NCI-H69 (cell line): ENCODE measurements around the gene AOC3.
A peak's percentile ranks its signal among the peaks of the same experiment; 100 is the strongest.
"Not testable (repeated sequence)": the region's sequence is repeated elsewhere in the genome, so short reads cannot be mapped to it uniquely, and the experiment has no call there.

Experiments
- DNase-seq: peaks from one replicate; lab custom pipeline; 2025; lab: John Stamatoyannopoulos, UW

AOC3 gene

DNA sequence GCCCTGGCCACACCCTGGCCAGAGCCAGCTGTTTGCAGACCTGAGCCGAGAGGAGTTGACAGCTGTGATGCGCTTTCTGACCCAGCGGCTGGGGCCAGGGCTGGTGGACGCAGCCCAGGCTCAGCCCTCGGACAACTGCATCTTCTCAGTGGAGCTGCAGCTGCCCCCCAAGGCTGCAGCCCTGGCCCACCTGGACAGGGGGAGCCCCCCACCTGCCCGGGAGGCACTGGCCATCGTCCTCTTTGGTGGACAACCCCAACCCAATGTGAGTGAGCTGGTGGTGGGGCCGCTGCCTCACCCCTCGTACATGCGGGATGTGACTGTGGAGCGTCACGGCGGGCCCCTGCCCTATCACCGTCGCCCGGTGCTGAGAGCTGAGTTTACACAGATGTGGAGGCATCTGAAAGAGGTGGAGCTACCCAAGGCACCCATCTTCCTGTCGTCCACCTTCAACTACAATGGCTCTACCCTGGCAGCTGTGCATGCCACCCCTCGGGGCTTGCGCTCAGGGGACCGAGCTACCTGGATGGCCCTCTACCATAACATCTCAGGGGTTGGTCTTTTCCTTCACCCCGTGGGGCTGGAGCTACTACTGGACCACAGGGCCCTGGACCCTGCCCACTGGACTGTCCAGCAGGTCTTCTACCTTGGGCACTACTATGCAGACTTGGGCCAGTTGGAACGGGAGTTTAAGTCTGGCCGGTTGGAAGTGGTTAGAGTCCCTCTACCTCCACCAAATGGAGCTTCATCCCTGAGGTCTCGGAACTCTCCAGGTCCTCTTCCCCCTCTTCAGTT lies 6.0 kb upstream of the AOC3 start:
- no peak for DNase-seq

DNA sequence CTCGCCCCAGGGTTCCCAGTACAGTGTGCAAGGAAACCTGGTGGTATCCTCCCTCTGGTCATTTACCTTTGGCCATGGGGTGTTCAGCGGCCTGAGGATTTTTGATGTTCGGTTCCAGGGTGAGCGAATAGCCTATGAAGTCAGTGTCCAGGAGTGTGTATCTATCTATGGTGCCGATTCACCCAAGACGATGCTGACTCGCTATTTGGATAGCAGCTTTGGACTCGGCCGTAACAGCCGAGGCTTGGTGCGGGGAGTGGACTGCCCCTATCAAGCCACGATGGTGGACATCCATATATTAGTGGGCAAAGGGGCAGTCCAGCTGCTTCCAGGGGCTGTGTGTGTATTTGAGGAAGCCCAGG lies 5.5 kb upstream of the AOC3 start:
- DNase-seq, result no peak

DNA sequence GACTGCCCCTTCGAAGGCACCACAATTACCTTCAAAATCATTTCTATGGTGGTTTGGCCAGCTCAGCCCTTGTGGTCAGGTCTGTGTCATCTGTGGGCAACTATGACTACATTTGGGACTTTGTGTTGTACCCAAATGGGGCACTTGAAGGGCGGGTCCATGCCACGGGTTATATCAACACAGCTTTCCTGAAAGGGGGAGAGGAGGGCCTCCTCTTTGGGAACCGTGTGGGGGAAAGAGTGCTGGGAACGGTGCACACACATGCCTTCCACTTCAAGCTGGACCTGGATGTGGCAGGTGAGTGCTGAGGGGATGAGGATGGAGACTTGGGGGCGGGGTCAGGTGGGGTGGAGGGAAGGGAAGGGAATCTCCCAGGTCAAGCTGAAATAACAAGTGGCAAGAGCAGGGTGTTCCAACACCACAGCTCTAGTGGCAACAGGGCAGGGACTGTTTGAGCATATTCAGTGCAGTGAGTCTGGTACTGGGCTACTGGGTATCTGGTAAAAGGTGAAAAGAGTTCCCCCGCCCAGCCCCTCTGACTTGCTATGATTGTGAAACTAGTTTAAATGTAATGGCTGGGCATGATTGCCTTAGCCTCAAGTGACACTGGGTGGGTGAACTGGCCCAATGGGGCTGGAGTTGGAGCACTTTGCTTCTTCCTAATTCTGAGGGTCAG lies 4.9 kb upstream of the AOC3 start:
- no peak for DNase-seq

DNA sequence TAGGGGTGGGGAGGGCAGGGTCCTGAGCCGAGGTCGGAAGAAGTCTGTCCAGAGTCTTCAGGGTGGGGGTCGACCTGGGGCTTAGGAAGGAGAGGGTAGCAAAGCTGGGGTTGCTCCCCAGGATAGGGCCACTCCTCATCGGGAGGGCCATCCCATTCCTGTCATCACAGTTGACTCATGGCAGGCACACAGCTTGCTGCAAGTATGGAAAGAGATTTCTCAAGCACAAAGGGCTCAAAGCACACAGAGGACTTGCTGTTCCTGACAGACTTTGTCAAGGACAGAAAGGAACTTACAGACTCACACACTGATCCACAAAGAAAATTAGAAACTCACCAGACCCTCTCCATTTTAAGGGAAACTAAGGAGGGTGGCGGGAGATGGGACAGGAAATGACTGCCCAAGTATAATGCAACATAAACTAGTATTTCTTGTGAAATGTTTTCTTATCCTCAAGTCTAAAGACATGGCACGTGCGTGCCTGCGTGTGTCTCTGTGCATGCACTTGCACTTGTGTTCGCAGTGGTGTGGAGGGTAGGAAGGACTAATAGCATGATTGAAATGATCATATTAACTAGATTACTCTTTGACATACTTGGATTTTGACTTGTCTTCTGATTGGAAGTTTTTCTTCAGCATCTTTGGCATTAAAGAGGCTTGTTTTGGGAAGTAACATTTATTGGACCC lies 4.3 kb upstream of the AOC3 start:
- DNase-seq, result peak; percentile 17

DNA sequence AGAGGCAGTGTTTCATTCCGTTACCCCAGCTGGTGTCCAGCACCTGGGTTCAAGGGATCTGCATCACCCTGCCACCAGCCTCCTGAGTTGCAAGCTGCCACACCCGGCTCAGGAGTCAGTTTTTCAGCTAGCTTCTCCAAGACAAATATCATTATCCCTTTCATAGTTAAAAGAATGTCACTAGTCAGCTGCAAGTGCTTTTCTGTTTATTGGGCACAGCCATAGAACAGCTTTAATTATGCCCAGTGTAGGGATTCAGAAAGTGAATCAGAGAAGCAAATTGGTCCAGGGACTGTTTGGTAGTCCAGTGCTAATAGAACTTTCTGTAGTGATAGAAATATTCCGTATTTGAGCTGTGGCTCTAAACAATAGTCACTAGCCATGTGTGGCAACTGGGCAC lies 2.9 kb upstream of the AOC3 start:
- DNase-seq, result peak; percentile 47

DNA sequence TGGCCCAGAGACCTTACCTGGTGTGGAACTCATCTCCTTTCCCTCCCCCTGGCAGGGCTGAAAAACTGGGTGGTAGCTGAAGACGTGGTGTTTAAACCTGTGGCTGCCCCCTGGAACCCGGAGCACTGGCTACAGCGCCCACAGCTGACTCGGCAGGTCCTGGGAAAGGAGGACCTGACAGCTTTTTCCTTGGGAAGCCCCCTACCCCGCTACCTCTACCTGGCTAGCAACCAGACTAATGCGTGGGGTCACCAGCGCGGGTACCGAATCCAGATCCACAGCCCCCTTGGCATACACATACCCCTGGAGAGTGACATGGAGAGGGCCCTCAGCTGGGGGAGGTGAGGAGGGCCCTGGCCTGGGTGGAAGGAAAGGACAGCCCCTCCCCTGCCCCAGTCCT lies 2.0 kb upstream of the AOC3 start:
- DNase-seq, result no peak

DNA sequence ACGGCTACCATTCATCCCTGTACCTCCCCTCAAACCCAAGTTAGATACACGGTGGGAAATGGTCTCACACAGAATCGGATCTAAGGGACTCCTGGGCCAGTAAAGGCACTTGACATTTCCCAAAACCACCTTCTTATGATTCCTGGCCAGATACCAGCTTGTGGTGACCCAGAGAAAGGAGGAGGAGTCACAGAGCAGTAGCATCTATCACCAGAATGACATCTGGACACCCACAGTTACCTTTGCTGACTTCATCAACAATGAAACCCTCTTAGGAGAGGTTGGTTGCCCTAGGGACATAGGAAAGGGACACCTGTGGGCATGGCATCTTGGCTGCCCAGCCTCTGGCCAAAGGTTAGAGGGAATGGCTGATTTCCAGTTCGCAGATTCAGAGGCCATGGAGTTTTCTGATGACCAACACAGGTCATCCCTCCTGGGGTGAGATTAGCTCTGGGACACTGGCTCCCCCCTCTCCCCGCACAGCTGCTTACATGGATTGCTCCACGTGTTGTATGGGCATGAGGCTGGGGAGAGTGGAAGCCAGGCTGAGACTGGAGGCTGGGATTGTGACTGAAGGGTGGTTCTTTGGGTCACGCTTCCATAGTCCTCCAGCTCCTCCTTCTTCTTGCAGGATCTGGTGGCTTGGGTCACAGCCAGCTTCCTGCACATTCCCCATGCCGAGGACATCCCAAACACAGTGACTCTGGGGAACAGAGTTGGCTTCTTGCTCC lies 1.4 kb upstream of the AOC3 start:
- DNase-seq, result peak; percentile 12

DNA sequence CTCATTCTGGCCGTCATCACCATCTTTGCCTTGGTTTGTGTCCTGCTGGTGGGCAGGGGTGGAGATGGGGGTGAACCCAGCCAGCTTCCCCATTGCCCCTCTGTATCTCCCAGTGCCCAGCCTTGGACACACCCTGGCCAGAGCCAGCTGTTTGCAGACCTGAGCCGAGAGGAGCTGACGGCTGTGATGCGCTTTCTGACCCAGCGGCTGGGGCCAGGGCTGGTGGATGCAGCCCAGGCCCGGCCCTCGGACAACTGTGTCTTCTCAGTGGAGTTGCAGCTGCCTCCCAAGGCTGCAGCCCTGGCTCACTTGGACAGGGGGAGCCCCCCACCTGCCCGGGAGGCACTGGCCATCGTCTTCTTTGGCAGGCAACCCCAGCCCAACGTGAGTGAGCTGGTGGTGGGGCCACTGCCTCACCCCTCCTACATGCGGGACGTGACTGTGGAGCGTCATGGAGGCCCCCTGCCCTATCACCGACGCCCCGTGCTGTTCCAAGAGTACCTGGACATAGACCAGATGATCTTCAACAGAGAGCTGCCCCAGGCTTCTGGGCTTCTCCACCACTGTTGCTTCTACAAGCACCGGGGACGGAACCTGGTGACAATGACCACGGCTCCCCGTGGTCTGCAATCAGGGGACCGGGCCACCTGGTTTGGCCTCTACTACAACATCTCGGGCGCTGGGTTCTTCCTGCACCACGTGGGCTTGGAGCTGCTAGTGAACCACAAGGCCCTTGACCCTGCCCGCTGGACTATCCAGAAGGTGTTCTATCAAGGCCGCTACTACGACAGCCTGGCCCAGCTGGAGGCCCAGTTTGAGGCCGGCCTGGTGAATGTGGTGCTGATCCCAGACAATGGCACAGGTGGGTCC lies 607 bp downstream of the AOC3 start:
- DNase-seq, result not testable (repeated sequence)

DNA sequence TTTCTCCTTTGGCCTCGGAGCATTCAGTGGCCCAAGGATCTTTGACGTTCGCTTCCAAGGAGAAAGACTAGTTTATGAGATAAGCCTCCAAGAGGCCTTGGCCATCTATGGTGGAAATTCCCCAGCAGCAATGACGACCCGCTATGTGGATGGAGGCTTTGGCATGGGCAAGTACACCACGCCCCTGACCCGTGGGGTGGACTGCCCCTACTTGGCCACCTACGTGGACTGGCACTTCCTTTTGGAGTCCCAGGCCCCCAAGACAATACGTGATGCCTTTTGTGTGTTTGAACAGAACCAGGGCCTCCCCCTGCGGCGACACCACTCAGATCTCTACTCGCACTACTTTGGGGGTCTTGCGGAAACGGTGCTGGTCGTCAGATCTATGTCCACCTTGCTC lies 1.4 kb downstream of the AOC3 start:
- DNase-seq, result no peak

DNA sequence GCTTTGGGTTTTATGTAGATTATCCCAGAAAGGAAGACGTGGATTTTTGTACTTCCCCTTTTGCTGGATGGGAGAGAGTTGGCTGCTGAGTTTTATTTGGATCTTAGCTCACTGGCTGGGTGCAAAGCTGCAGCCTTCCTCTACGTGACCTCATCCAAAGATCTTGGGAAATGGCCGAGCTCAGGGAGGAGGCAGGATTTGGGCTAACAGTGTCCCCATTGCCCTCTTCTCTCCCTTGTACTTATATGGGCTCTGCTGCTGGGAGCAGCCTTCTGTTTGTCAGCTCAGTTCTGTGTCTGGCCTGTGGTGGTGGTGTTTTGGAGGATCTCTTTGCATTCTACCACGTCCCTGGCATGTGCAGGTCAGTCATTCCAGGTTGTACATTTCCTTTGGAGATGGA lies 2.0 kb downstream of the AOC3 start:
- no peak for DNase-seq

DNA sequence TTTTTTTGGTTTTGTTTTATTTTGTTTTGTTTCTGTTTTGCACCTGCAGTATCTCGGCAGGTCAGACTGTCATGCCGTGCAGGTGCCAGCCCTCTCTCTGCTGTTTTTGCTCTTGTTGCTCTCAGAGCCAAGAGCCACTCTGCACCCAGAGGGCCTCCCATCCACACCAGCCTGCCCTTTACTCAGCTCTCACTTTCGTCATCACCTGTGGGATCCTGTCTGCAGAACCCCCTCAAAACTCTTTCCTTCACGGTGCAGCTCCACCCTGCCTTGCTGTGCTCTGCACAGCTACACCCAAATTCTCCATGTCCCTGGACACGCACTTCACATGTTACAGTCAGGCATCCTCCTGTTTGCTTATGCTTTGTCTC lies 2.6 kb downstream of the AOC3 start:
- DNase-seq, result no peak

DNA sequence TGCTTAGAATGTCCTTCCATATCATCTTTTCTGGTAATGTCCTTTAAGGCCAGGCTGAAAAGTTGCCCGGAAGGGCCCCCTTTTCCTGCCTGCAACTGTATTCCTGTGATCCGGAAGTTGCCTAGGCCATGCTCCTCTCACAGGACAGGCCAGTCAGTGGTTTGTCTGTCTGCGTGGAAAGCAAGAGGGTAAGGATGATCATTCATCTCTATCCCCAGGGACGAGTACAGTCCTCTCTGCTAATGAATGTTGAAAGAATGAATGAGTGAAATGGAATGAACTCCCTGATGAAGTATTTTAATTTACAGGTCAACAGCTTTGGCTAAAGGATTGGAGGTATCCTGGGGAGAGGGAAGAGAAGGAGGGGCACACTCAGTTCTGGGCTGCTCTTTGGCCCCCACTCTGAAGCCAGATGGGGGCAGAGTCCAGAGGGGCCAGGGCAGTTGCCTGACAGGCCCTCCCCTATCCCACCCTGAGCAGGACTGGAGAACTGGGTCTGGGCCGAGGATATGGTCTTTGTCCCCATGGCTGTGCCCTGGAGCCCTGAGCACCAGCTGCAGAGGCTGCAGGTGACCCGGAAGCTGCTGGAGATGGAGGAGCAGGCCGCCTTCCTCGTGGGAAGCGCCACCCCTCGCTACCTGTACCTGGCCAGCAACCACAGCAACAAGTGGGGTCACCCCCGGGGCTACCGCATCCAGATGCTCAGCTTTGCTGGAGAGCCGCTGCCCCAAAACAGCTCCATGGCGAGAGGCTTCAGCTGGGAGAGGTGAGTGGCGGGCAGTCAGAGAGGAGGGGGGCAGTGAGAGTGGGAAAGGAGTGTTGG lies 3.2 kb downstream of the AOC3 start:
- DNase-seq, result no peak

DNA sequence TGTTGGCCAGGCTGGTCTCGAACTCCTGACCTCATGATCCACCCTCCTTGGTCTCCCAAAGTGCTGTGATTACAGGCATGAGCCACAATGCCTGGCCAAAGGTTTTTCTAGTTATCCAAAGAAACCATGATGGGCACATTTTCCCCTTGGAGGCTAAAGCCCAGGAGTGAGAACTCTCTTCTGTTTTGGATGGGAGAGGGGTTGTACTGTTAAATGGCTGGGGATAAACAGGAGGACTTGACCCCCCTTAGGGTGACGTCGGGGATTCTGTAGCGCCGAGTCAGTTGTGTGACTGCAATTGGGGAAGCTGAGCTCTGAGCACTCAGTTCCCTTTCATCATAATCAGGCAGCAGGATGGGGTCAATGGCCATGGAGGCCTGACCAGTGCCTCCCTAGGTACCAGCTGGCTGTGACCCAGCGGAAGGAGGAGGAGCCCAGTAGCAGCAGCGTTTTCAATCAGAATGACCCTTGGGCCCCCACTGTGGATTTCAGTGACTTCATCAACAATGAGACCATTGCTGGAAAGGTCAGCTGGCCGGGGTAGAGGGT lies 4.1 kb downstream of the AOC3 start:
- no peak for DNase-seq

DNA sequence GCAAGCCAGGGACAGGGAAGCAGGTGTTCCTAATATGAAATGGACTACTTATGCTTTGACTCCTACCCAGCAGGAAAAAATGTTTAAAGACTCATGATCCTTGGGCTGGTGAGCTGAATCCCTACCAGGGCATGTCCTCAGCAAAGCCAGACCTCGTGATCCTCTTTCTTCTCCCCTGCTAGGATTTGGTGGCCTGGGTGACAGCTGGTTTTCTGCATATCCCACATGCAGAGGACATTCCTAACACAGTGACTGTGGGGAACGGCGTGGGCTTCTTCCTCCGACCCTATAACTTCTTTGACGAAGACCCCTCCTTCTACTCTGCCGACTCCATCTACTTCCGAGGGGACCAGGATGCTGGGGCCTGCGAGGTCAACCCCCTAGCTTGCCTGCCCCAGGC lies 5.1 kb downstream of the AOC3 start:
- not testable (repeated sequence) for DNase-seq

DNA sequence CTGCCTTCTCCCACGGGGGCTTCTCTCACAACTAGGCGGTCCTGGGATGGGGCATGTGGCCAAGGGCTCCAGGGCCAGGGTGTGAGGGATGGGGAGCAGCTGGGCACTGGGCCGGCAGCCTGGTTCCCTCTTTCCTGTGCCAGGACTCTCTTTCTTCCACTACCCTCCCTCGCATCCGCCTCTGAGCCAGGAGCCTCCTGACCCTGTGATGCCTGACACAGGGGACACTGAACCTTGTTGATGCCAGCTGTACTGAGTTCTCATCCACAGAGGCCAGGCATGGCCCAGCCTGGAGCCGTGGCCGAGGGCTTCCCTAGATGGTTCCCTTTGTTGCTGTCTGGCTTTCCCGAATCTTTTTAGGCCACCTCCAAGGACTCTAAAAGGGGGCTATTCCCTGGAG lies 5.5 kb downstream of the AOC3 start:
- DNase-seq, result not testable (repeated sequence)

DNA sequence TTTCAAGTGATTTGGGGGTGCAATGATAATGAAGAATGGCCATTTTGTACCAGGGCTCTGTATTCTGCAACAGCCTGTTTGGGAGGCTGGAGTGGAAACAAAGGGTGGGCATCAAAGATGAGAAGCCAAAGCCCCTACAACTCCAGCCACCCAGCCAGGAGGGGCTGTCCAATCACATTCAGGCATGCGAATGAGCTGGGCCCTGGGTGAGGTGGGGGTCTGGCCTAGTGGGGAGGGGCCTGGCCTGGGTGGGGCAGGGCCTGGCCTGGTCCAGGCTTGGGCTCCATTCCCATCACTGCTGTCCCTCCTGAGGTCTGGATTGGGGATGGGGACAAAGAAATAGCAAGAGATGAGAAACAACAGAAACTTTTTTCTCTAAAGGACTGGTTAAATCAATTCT lies 6.4 kb downstream of the AOC3 start:
- no peak for DNase-seq

DNA sequence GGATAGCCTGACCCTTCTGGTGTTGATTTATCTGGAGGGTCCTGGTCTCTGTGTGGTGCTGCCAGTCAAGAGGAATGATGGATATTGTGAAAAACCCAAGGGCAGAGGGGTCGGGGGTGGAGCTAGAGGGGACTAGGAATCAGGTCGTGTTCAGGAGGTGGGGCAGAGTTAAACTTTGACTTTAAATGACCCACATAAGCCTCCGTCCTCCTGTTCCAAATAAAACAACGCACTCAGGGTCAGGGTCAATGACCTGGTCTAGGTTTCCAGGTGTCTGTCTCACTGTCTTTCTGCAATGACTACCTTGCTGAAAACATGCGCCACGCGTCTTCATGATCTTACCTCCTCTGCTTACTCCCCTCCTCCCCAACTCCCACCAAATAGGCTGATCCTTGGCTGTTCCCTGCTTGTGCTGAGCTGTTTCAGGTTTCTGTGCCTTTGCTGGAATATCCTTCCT lies 14.7 kb downstream of the AOC3 start:
- no peak for DNase-seq

DNA sequence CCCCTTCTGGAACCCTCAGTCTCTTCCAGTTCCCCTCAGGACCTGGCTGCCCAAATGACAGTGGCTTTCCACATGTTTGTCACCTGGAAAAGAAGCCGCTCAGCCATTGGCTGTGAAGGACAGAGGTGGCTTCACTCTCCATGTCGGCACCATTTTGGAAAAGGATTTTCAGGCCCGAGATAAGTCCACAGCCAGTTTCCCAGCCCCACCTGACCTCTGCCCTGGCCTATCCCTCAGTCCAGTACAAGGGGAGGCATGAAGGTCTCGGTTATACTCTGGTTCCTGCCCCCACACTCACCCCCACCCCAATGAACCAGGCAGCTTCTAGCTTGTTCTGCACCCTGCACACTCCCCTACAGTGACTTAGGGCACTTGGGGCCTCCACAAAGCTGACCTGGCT lies 15.2 kb downstream of the AOC3 start:
- no peak for DNase-seq

DNA sequence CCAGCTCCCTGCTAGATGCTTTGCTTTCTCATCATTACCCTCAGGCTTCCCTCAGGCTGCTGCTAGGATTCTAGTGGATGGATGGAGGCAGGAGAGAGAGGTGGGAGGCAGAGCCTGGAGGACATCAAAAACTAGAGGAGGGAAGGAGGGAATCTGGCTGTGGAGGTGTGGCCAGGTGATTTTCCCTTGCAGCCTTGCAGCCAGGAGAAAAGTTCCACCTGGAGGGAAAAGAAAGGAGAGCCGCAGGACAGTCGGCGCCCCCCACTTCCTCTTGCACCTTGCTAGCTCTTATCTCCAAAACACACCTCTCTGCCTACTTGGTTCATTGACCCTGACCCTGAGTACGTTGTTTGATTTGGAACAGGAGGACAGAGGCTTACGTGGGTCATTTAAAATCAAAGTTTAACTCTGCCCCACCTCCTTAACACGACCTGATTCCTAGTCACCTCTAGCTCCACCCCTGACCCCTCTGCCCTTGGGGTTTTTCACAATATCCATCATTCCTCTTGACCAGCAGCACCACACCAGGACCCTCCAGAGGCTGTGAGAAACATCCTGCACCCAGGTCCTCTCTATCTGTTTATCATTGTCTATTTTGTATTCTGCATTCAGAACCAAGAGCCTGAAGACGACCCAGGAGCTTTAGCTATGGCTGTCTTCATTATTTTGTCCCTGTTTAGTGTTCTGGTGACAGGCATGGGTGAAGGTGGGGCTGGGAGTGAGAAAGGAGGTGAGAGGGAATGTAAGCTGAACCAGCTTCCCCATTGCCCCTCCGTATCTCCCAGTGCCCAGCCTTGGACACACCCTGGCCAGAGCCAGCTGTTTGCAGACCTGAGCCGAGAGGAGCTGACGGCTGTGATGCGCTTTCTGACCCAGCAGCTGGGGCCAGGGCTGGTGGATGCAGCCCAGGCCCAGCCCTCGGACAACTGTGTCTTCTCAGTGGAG lies 15.9 kb downstream of the AOC3 start:
- no peak for DNase-seq
